PFSK-1 (cell line): ENCODE measurements around the gene GPR153.

Source experiments
- FOXP2 ChIP-seq: optimal IDR thresholded peaks from 2 replicates; pipeline ENCODE3; 2011; ENCODE audit warnings: borderline replicate concordance, control low read depth, inconsistent platforms; ENCODE audit not compliant: insufficient read depth; ENCODE audit errors: extremely low read length, extremely low read depth
- POLR2AphosphoS5 ChIP-seq: IDR thresholded peaks from 2 replicates; pipeline ENCODE4 v1.6.1; 2012; ENCODE audit warnings: low read depth, mild to moderate bottlenecking, control low read depth, low read length, moderate library complexity
- SIN3A ChIP-seq: IDR thresholded peaks from 2 replicates; pipeline ENCODE4 v1.6.1; 2012; ENCODE audit warnings: mild to moderate bottlenecking, low read length, moderate library complexity, borderline replicate concordance; ENCODE audit not compliant: insufficient read depth
- TAF1 ChIP-seq: IDR thresholded peaks from 2 replicates; pipeline ENCODE4 v1.6.1; 2012; ENCODE audit warnings: low read length, control low read depth, borderline replicate concordance; ENCODE audit not compliant: insufficient read depth
- TF ChIP-seq, protein P1 (sequence below), 2 experiments: IDR thresholded peaks; 2 replicates each; pipeline versions ENCODE4 v1.6.1 to v1.8.0; 2011 to 2012; ENCODE audit warnings: low read depth in 2 of 2, low read length in 2 of 2, control low read depth in 1 of 2, inconsistent platforms in 1 of 2, mild to moderate bottlenecking in 1 of 2, moderate library complexity in 1 of 2; ENCODE audit not compliant: insufficient read depth in 1 of 2

The GPR153 gene

DNA sequence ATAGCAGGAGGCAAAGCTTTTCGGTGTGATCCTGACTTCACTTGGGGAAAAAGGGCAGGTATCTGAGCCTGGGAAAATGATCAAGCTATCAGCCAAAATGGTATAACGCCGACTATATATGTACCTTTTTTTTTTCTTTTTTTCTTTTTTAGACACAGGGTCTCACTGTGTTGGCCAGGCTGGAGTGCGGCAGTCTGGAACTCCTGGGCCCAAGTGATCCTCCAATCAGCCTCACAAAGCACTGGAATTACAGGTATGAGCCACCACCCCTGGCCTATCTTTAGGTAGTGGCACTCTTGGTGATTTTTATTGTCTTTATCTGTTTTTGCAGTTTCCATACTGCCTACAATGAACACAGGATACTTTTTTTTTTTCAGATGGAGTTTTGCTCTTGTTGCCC is 23.8 kb downstream of the GPR153 start:
- no peak for TF ChIP-seq TAF1
- TF ChIP-seq, protein P1, sequence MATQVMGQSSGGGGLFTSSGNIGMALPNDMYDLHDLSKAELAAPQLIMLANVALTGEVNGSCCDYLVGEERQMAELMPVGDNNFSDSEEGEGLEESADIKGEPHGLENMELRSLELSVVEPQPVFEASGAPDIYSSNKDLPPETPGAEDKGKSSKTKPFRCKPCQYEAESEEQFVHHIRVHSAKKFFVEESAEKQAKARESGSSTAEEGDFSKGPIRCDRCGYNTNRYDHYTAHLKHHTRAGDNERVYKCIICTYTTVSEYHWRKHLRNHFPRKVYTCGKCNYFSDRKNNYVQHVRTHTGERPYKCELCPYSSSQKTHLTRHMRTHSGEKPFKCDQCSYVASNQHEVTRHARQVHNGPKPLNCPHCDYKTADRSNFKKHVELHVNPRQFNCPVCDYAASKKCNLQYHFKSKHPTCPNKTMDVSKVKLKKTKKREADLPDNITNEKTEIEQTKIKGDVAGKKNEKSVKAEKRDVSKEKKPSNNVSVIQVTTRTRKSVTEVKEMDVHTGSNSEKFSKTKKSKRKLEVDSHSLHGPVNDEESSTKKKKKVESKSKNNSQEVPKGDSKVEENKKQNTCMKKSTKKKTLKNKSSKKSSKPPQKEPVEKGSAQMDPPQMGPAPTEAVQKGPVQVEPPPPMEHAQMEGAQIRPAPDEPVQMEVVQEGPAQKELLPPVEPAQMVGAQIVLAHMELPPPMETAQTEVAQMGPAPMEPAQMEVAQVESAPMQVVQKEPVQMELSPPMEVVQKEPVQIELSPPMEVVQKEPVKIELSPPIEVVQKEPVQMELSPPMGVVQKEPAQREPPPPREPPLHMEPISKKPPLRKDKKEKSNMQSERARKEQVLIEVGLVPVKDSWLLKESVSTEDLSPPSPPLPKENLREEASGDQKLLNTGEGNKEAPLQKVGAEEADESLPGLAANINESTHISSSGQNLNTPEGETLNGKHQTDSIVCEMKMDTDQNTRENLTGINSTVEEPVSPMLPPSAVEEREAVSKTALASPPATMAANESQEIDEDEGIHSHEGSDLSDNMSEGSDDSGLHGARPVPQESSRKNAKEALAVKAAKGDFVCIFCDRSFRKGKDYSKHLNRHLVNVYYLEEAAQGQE (IDR thresholded peaks at IDR 0.05; ENCODE audit: insufficient read depth in 1 of 2, low read depth in 2 of 2, low read length in 2 of 2), result no peak
- TF ChIP-seq FOXP2, result no peak
- no peak for TF ChIP-seq SIN3A
- TF ChIP-seq POLR2AphosphoS5, result no peak

DNA sequence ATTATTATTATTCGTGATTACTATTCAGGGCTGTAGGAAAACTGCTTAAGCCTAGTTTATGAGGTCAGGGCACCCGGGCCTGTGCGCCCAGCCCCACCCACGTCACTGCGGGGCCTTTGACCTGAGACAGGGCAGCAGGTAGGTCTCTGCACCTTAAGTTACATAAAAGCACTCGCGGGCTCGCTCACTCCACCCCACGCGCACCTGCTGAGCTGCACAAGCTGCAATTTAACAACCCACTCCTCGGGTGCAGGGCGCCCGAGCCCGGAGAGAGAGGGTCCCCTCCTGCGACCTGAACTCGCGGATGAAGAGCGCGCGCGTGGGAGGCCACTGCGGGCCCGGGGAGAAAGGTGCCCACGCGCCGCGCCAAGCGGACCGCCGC is 25.6 kb downstream of the GPR153 start:
- no peak for TF ChIP-seq SIN3A
- TF ChIP-seq FOXP2, result no peak
- no peak for TF ChIP-seq POLR2AphosphoS5
- TF ChIP-seq, protein P1 (IDR thresholded peaks at IDR 0.05; ENCODE audit: insufficient read depth in 1 of 2, low read depth in 2 of 2, low read length in 2 of 2), result no peak
- TF ChIP-seq TAF1, result no peak

DNA sequence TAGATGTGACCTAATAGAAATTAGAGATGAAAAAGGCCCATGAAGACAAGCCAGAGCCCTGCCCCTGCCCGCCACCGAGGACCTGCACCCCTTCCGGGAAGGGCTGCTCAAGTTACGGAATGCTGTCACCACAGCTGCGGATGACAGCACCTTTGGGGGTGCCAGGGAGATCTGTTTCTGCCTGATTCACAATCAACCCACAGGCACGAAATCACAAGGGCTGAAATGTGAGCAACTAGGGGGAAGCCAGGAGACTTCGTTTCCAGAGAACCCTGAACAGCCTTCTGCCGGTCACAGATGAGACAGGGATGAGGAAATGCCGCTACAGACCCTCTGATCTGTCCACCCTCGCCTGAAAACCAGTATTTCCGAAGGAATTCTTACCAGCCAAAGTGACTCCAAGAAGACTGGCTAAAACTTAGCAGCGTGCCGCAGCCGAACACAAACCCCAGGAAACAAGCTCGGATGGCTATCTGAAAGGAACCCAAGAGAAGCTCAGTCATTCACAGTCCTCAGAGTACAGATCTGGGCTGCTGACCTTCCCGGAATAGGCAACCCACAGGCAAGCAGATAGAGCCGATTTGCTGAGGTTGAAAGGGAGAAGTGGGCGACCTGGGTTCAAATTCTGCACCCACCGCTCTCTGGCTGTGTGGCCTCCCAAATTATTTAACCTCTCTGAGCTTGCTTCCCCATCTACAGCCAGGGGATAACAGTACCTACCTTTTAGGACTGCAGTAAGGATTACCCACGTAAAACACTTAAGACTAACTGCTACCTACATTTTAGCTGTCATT is 26.2 kb downstream of the GPR153 start:
- TF ChIP-seq POLR2AphosphoS5 (no peak), FOXP2 (no peak), TAF1 (no peak), SIN3A (no peak)
- TF ChIP-seq, protein P1 (IDR thresholded peaks at IDR 0.05; ENCODE audit: insufficient read depth in 1 of 2, low read depth in 2 of 2, low read length in 2 of 2), result no peak

DNA sequence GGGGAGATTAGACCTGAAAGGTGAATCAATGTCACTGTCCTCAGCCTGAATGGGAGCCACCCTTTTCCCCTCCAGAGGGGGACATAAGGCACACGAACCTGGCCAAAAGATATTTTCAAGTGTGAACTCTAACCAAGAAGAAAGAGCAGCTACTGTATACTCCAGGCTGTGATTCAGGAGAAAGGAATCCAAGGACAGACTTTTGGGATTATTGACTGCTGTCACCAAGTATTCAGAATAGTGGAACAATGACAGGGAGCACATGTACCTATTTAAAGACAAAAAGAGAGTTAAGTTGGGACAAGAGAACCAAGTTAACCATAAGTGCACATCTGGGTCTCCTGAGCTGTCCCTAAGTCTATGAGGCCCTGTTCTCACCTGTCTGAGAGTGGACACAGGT is 27.5 kb downstream of the GPR153 start:
- TF ChIP-seq TAF1 (no peak), POLR2AphosphoS5 (no peak)

DNA sequence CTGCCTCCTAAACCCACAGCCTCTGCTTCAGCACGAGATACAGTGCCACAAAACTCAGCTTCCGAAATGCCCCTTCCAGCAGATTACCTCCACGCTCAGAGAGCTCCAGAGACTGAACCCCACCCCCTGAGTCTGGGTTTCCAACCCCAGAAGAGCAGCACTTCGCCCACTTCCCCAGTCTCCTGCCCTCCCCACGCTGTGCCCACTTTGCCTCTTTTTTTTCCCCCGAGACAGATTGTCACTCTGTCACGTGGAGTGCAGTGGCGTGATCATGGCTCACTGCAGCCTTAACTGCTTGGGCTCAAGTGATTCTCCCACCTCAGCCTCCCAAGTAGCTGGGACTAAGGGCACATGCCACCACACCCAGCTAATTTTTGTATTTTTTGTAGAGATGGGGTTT is 35.2 kb downstream of the GPR153 start:
- TF ChIP-seq TAF1 (no peak), FOXP2 (no peak), POLR2AphosphoS5 (no peak), SIN3A (no peak)
- TF ChIP-seq, protein P1 (IDR thresholded peaks at IDR 0.05; ENCODE audit: insufficient read depth in 1 of 2, low read depth in 2 of 2, low read length in 2 of 2), result no peak
